ENCODE data around the gene EXT2. TPM values are rescaled to one million over a fixed set of nuclear protein-coding genes. Genes with fewer than 3 reads are reported as not detected.

EXT2 gene
- total and polyA plus RNA-seq, 2 of the 13 experiments (the other 11 are each of a cell fraction or from before 2014, with no cell fraction given): 61.5 to 68.7 TPM

GRCh38 chr11:44277196-44278090 is 182.0 kb downstream of the EXT2 start:
- no peak for FAIRE-seq
- CTCF ChIA-PET (ENCODE audit: low intra/inter-chr PET ratio, low total read pairs): no interaction called here
- no peaks in the 10 kb centered on the region for H3K36me3 ChIP-seq (replicated peaks in 1 of 2; ENCODE audit: control insufficient read depth in 1 of 2, insufficient read depth in 2 of 2, low read length in 2 of 2)
- H3K79me2 ChIP-seq (ENCODE audit: insufficient read depth, low read length): no peaks in the 10 kb centered on the region
- H3K9ac ChIP-seq (ENCODE audit: insufficient read depth, low read depth, low read length): no peak overlapping the region
- in situ Hi-C loops (cut with HindIII; ENCODE audit: extremely low pct_ligation_motif_present, low pct_unique_long_range_greater_than_20kb): loop anchor here (25.0 kb wide), 1 partner anchor 260 kb away; no protein-coding TSS in a partner anchor
- peaks cover 1 to 12% of the 10 kb centered on the region in 2 experiments; a peak in 2 of 5 replicates for H3K27me3 ChIP-seq (ENCODE audit: control insufficient read depth in 1 of 2, insufficient read depth in 2 of 2, low read length in 2 of 2)
- H3K4me3 ChIP-seq (replicated peaks in 1 of 3; ENCODE audit: insufficient read depth in 1 of 3, low read depth in 2 of 3, low read length in 3 of 3): no peak overlapping the region
- intact Hi-C loops (cut with micrococcal nuclease; ENCODE audit: unreplicated experiment): no loop called here
- no peak for DNase-seq (ENCODE audit: low spot score)
- H3K4me1 ChIP-seq (ENCODE audit: insufficient read depth, low read length): peaks cover 4% of the 10 kb centered on the region; the same call in 1 of the 2 replicates
- no peaks in the 10 kb centered on the region for H4K20me1 ChIP-seq (ENCODE audit: insufficient read depth, low read length)
- POLR2A ChIA-PET: no interaction called here
- H3K9me3 ChIP-seq (ENCODE audit: low read length): peaks cover 13% of the 10 kb centered on the region
- no peak overlapping the region for H3K4me2 ChIP-seq (ENCODE audit: low read depth, low read length)
- no TSS peak for BruUV-seq (replicated peaks)
- no peak for ATAC-seq
- no peak overlapping the region for H2AFZ ChIP-seq (ENCODE audit: low read length)
- 19% methylated on average over 7 of the region's 18 CpGs for WGBS (ENCODE audit: low lambda C conversion rate)
- TF ChIP-seq MNT (IDR thresholded peaks at IDR 0.05) (peak; percentile 70), ZNF496 (CRISPR knock-in tag; IDR thresholded peaks at IDR 0.05; ENCODE audit: insufficient replicate concordance) (no peak)
- H3K27ac ChIP-seq (ENCODE audit: extremely low read length, insufficient read depth, low read length): no peak overlapping the region

- no peaks in the 10 kb centered on the region for H3K79me2 ChIP-seq (ENCODE audit: insufficient read depth, low read length)
- no peak overlapping the region for H3K9ac ChIP-seq (ENCODE audit: insufficient read depth, low read depth, low read length)
- 30% methylated on average over 5 of the region's 6 CpGs for WGBS (ENCODE audit: low lambda C conversion rate)
- H3K9me3 ChIP-seq (ENCODE audit: low read length): peaks cover 8% of the 10 kb centered on the region
- peaks cover 1 to 12% of the 10 kb centered on the region in 2 experiments; a peak in 2 of 5 replicates for H3K27me3 ChIP-seq (ENCODE audit: control insufficient read depth in 1 of 2, insufficient read depth in 2 of 2, low read length in 2 of 2)
- DNase-seq (ENCODE audit: low spot score) (no peak), ATAC-seq (no peak), FAIRE-seq (no peak)
- no peak overlapping the region for H3K4me2 ChIP-seq (ENCODE audit: low read depth, low read length)
- intact Hi-C loops (cut with micrococcal nuclease; ENCODE audit: unreplicated experiment): no loop called here
- H3K27ac ChIP-seq (ENCODE audit: extremely low read length, insufficient read depth, low read length): no peak overlapping the region
- POLR2A ChIA-PET: no interaction called here
- TF ChIP-seq ZNF562 (CRISPR knock-in tag; IDR thresholded peaks at IDR 0.05; ENCODE audit: borderline replicate concordance) (no peak), ZBTB43 (CRISPR knock-in tag; conservative IDR thresholded peaks at IDR 0.05) (no peak), ZNF720 (CRISPR knock-in tag; IDR thresholded peaks at IDR 0.05) (no peak), ZNF556 (CRISPR knock-in tag; IDR thresholded peaks at IDR 0.05; ENCODE audit: borderline replicate concordance) (no peak), NFE2L2 (IDR thresholded peaks at IDR 0.05; ENCODE audit: low read length) (no peak), ZBTB39 (CRISPR knock-in tag; IDR thresholded peaks at IDR 0.05) (no peak), ZNF766 (CRISPR knock-in tag; IDR thresholded peaks at IDR 0.05; ENCODE audit: borderline replicate concordance) (no peak), RAD21 (CRISPR knock-in tag; IDR thresholded peaks at IDR 0.05) (no peak)
- H3K4me1 ChIP-seq (ENCODE audit: insufficient read depth, low read length): peaks cover 7% of the 10 kb centered on the region; the same call in 1 of the 2 replicates
- H3K4me3 ChIP-seq (replicated peaks in 1 of 3; ENCODE audit: insufficient read depth in 1 of 3, low read depth in 2 of 3, low read length in 3 of 3): no peak overlapping the region
- CTCF ChIA-PET (ENCODE audit: low intra/inter-chr PET ratio, low total read pairs): no interaction called here
- in situ Hi-C loops (cut with HindIII; ENCODE audit: extremely low pct_ligation_motif_present, low pct_unique_long_range_greater_than_20kb): loop anchor here (25.0 kb wide), 1 partner anchor 258 kb away; no protein-coding TSS in a partner anchor
- H3K36me3 ChIP-seq (replicated peaks in 1 of 2; ENCODE audit: control insufficient read depth in 1 of 2, insufficient read depth in 2 of 2, low read length in 2 of 2): no peaks in the 10 kb centered on the region
- no peak overlapping the region for H2AFZ ChIP-seq (ENCODE audit: low read length)
- BruUV-seq (replicated peaks): no TSS peak
- H4K20me1 ChIP-seq (ENCODE audit: insufficient read depth, low read length): no peaks in the 10 kb centered on the region
These were observed 184.0 kb downstream of the EXT2 start for GRCh38 chr11:44279483-44279882.
